ENCODE results near the gene DPY19L1.
A peak's percentile ranks its signal among the peaks of the same experiment; 100 is the strongest.
"Not testable (repeated sequence)": the region's sequence is repeated elsewhere in the genome, so short reads cannot be mapped to it uniquely, and the experiment has no call there.

Gene DPY19L1

DNA sequence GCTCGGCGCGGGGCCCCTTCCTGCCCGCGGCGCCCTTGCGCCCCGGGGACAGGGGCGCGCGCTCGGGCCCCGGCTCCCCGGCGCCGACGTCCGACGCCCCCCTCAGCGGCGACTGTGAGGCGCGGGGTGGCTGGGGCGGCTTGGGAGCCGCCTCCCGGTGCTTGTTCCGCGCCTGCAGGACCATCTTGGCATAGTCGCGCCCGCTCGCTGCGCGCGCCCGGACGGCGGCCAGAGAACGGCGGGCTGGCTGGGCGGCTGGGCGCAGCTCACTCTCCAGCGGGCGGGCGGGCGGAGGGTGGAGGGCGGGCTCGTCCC lies at the start of gene DPY19L1:
Gene DPY19L1 (minus strand): TSS at position 275 of the 315 bp plus-strand sequence. CDS start 91 bp downstream, at position 184.
- no peaks in the 10 kb centered on the region for H3K36me3 ChIP-seq
- H3K27me3 ChIP-seq, result no peaks in the 10 kb centered on the region
- TF ChIP-seq CTCF (IDR thresholded peaks at IDR 0.05), result no peak
- intact Hi-C loops (cut with DNase I; ENCODE audit: low total_unique reads), result no loop called here
- H3K27ac ChIP-seq, result peak within 1 kb of the TSS; percentile 79 to 84
- peak within 1 kb of the TSS; percentile 59 to 71 for H3K4me3 ChIP-seq
- peaks cover 0 to 12% (median 9%) of the 10 kb centered on the region in 4 donors for H3K4me1 ChIP-seq
- no peak for DNase-seq
- no peaks in the 10 kb centered on the region for H3K9me3 ChIP-seq

DNA sequence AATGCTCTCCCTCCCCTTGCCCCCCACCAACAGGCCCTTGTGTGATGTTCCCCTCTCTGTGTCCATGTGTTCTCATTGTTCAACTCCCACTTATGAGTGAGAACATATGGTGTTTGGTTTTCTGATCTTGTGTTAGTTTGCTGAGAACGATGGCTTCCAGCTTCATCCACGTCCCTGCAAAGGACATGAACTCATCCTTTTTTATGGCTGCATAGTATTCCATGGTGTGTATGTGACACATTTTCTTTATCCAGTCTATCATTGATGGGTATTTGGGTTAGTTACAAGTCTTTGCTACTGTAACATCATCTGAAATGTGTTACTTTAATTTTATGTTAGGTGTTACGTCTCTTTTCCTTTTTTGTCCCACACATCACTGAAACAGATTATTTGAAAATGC lies 42.2 kb upstream of the DPY19L1 start:
- H3K9me3 ChIP-seq; DNase-seq; H3K36me3 ChIP-seq; H3K4me1 ChIP-seq; H3K4me3 ChIP-seq; intact Hi-C loops (cut with DNase I; ENCODE audit: low total_unique reads); H3K27ac ChIP-seq; H3K27me3 ChIP-seq: not testable (repeated sequence)

DNA sequence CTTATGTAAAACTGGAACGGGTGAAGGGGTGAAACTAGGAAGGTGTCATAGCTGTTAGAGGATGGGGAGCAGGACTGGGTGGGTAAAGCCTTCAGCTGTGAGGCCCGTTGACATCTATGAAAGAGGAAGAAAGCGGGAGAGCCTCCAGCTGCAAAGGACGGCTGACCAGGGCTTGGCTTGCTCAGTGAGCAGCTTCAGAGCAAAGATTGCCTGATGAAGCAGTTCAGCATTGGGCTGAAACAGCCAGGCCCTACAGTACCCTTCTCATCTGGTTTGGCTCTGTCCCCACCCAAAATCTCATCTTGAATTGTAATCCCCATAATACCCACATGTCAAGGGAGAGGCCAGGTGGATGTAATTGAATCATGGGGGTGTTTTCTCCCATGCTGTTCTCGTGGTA lies 36.7 kb upstream of the DPY19L1 start:
- intact Hi-C loops (cut with DNase I; ENCODE audit: low total_unique reads); H3K4me3 ChIP-seq; H3K36me3 ChIP-seq; H3K9me3 ChIP-seq; H3K27me3 ChIP-seq; DNase-seq; H3K27ac ChIP-seq; H3K4me1 ChIP-seq: not testable (repeated sequence)

GRCh38 chr7:35072950-35073827 lies 35.9 kb upstream of the DPY19L1 start:
- DNase-seq; intact Hi-C loops (cut with DNase I; ENCODE audit: low total_unique reads); H3K27ac ChIP-seq; H3K4me3 ChIP-seq; H3K36me3 ChIP-seq; H3K4me1 ChIP-seq; H3K9me3 ChIP-seq; H3K27me3 ChIP-seq: not testable (repeated sequence)
- peak in 1 of 2 experiments; percentile 5 for TF ChIP-seq CTCF (IDR thresholded peaks at IDR 0.05)

GRCh38 chr7:35069084-35069483 lies 31.8 kb upstream of the DPY19L1 start:
- H3K9me3 ChIP-seq; H3K36me3 ChIP-seq; H3K4me1 ChIP-seq; DNase-seq; H3K4me3 ChIP-seq; intact Hi-C loops (cut with DNase I; ENCODE audit: low total_unique reads); H3K27ac ChIP-seq; H3K27me3 ChIP-seq: not testable (repeated sequence)

GRCh38 chr7:35065382-35065781 lies 28.1 kb upstream of the DPY19L1 start:
- H3K36me3 ChIP-seq; intact Hi-C loops (cut with DNase I; ENCODE audit: low total_unique reads); H3K4me3 ChIP-seq; H3K27ac ChIP-seq; H3K4me1 ChIP-seq; H3K27me3 ChIP-seq; DNase-seq; H3K9me3 ChIP-seq: not testable (repeated sequence)

DNA sequence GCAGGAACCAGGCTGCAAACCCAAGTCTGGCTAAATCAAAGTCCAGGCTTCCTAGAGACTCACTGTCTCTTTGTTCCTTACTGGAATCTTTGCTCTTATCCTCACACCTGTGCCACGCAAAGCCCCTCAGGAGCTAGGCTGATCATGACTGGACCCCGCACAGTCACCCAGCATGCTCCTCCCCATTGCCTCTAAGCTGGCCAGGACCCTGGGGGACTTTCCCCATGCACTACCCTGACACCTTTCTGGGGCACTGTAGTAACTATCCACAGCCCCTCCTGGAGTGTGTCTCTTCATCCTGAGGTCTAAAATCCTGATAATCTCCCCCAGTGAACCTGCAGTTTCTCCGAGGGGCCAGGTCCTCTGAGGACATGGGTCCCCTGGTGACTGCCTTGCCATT lies 21.3 kb upstream of the DPY19L1 start:
- H3K9me3 ChIP-seq; H3K4me1 ChIP-seq; H3K27me3 ChIP-seq; H3K4me3 ChIP-seq; intact Hi-C loops (cut with DNase I; ENCODE audit: low total_unique reads); DNase-seq; H3K27ac ChIP-seq; H3K36me3 ChIP-seq: not testable (repeated sequence)

- H3K9me3 ChIP-seq; DNase-seq; H3K27me3 ChIP-seq; H3K27ac ChIP-seq; H3K36me3 ChIP-seq; H3K4me1 ChIP-seq; intact Hi-C loops (cut with DNase I; ENCODE audit: low total_unique reads); H3K4me3 ChIP-seq: not testable (repeated sequence)
Measured at GRCh38 chr7:35057505-35058451, 20.5 kb upstream of the DPY19L1 start.

DNA sequence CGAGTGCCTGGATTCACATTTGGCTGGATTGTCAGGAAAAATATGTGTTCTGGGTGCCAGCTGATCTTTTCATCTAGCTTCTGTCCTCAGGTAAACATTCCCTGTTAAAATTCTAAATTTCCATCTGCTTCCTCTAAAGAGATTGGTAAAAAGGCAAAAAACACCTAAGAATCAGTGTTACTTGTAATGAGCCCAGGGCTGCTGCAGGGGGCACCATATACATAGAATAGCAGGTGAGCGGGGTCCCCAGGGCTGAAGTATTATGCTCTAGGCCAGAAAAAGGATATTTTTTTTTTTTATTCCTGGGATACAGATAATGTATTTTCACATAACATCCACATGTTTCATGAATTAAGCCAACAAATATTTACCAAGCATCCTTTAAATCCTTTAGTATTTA lies 18.4 kb upstream of the DPY19L1 start:
- H3K4me3 ChIP-seq; H3K36me3 ChIP-seq; DNase-seq; H3K9me3 ChIP-seq; H3K4me1 ChIP-seq; H3K27ac ChIP-seq; H3K27me3 ChIP-seq; intact Hi-C loops (cut with DNase I; ENCODE audit: low total_unique reads): not testable (repeated sequence)

GRCh38 chr7:35053488-35054175 lies 16.3 kb upstream of the DPY19L1 start:
- intact Hi-C loops (cut with DNase I; ENCODE audit: low total_unique reads); H3K36me3 ChIP-seq; H3K27me3 ChIP-seq; H3K27ac ChIP-seq; DNase-seq; H3K4me1 ChIP-seq; H3K4me3 ChIP-seq; H3K9me3 ChIP-seq: not testable (repeated sequence)

DNA sequence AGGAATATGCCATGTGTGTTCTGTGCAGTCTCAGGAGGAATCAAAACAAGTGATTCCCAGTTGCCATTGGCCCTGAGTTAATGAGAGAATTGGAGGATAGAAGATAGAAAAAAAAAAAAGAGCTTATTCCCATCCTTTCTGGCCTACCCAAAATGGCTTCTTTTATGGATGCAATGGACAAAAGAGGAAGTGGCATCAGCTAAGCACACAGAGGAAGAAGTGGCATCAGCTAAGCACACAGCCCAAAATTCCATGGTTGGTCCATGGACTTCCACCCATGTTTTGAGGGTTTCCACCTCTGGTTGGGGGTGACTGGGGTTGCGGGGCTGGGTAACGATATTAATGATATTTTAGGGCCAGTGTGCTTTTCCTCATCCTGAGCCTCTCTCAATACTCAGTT lies 11.1 kb upstream of the DPY19L1 start:
- H3K27ac ChIP-seq; DNase-seq; H3K4me3 ChIP-seq; H3K27me3 ChIP-seq; intact Hi-C loops (cut with DNase I; ENCODE audit: low total_unique reads); H3K9me3 ChIP-seq; H3K4me1 ChIP-seq; H3K36me3 ChIP-seq: not testable (repeated sequence)

All from tibial artery (tissue), 4 donors.